ENCODE data around the gene CNTRL.
A peak's percentile ranks its signal among the peaks of the same experiment; 100 is the strongest.
"Not testable (repeated sequence)": the region's sequence is repeated elsewhere in the genome, so short reads cannot be mapped to it uniquely, and the experiment has no call there.

CNTRL gene

GRCh38 chr9:121071370-121071755 is 3.4 kb upstream of the CNTRL start:
- DNase-seq = no peak

GRCh38 chr9:121071756-121072421 is 2.9 kb upstream of the CNTRL start:
- DNase-seq = peak; percentile 37

GRCh38 chr9:121073038-121073437 is 1.7 kb upstream of the CNTRL start:
- DNase-seq = no peak

GRCh38 chr9:121075251-121076036 is 689 bp downstream of the CNTRL start:
- peak; percentile 49 for DNase-seq

DNA sequence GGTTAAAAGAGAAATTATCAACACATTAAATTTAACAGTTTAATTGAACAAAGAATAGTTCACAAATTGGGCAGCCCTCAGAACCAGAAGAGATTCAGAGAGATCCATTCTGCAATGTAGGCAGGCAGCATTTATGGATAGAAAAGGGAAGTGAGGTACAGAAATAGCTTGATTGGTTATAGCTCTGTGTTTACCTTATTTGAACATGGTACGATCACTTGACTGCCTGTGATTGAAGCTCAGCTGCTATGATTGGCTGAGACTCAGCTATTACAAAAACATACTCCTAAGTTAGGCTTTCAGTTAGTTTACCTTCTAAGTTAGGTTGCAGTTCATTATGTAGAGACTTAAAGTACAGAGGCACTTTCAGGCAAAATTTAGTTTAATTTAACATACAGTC is 7.3 kb downstream of the CNTRL start:
- DNase-seq = no peak

GRCh38 chr9:121085661-121086060 is 10.9 kb downstream of the CNTRL start:
- DNase-seq = no peak

DNA sequence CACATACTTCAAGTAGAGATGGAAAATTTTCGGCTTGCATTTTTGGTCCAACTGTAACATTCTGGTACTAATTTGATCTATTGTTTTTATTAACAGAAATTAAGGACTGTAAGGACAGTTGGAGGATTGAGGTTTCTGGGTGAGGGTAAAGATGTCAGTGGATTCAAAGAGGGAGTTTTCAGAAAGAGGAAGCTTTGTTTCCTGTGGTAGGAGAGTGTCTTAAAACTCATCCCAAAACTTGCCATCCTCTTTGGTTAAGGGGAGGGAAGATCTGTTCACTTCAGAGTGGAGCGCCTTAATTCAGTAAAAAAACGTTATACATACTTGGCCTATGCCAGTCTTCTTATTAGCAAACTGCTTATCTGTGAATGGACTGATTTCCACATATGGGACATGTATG is 13.8 kb downstream of the CNTRL start:
- no peak for DNase-seq

DNA sequence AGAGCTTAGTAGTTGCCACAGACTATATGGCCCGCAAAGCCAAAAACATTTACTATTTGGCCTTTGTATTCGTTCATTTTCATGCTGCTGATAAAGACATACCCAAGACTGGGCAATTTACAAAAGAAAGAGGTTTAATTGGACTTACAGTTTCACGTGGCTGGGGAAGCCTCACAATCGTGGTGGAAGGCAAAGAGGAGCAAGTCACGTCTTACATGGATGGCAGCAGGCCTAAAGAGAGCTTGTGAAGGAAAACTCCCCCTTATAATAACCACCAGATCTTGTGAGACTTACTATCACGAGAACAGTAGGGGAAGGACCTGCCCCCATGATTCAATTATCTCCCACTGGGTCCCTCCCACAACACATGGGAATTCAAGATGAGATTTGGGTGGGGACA is 16.0 kb downstream of the CNTRL start:
- DNase-seq = not testable (repeated sequence)

DNA sequence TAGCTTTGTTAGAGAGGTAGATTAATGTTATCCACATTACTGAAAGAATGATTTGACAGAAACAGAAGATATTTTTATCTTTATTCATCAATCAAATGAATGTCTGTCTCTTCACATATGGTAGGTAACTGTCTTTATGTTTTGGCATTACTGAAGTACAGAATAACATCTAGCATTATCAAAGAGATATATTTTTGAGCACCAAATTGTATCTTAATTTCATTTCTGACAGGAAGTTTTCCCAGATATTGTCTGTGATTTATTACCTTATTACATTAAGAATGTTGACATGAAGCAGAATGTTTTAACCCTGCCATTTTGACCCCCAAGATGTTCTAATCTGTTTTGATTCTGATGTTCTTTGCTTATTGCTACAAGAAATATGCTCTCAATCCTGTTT is 20.3 kb downstream of the CNTRL start:
- no peak for DNase-seq

GRCh38 chr9:121098567-121099198 is 23.9 kb downstream of the CNTRL start:
- no peak for DNase-seq

DNA sequence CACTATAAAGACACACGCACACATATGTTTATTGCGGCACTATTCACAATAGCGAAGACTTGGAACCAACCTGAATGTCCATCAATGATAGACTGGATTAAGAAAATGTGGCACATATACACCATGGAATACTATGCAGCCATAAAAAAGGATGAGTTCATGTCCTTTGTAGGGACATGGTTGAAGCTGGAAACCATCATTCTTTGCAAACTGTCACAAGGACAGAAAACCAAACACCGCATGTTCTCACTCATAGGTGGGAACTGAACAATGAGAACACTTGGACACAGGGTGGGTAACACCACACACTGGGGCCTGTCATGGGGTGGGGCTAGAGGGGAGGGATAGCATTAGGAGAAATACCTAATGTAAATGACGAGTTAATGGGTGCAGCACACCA is 29.3 kb downstream of the CNTRL start:
- DNase-seq = not testable (repeated sequence)

- DNase-seq = no peak
These were observed 30.8 kb downstream of the CNTRL start for GRCh38 chr9:121105531-121105930.

DNA sequence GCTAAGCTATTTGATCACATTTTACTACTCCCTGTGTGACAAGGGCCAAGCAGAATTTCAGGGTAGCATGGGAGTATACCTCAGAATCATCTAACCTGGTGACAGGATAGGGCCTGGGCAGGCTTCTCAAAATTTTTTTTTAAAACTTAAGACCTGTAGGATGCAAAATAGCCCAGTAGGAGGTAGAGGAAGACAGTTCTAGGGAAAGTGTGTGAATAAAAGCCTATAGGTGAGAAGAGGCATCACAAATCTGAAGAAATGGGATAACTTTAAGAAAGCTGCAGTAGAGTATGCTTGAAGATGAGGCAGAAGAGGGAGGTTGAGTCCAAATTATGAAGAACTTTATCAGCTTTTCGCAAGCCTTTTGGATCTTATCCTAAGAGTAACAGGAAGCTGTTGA is 32.3 kb downstream of the CNTRL start:
- DNase-seq = peak; percentile 31

DNA sequence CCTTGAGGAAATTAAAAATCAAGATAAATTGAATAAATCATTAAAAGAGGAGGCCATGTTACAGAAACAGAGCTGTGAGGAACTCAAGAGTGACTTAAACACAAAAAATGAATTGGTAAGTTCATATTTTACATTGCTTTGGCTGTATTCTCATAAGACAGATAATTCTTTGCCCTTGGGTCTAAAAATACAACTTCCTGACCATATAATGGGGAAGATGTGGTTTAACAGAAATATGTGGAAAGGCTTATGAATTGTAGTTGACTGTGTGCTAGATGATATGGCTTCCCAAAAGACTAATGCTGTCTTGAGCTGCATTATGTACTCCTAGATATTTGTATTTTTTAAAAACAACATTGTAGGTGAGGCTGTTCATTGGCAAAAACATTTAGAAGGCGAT is 33.1 kb downstream of the CNTRL start:
- no peak for DNase-seq

DNA sequence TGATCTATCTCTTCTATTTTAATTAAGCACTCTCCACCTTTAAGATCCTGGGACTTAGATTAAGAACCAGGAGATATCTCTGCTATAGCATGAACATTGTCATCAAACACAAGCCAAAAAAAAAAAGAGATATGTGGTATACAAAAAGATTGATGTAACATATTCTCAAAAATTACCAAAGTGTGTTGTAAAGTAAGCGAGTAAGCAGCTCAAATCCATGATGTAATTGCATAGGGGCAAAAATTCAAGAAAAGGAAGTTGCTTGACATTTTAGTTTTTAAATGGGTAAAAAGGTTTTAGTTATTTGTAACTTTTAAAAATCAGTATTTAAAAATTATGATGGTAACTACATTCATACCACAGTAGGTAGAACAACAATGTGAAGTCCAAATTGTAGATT is 40.7 kb downstream of the CNTRL start:
- DNase-seq = no peak

DNA sequence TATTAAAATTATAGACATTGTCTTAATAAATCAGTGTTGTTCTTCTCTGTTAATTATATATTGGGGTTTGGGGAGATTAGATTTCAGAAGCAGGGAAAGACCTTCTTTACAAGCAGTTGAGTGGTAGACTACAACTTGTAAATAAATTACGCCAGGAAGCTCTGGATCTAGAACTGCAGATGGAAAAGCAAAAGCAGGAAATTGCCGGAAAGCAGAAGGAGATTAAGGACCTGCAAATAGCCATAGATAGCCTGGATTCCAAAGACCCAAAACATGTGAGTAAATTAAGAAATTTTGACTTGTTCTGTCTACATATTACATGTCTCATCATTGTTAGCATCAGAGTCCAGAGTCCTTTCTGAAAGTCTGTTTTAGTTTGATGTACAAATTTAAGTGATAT is 43.5 kb downstream of the CNTRL start:
- no peak for DNase-seq

GRCh38 chr9:121120386-121120785 is 45.6 kb downstream of the CNTRL start:
- no peak for DNase-seq

DNA sequence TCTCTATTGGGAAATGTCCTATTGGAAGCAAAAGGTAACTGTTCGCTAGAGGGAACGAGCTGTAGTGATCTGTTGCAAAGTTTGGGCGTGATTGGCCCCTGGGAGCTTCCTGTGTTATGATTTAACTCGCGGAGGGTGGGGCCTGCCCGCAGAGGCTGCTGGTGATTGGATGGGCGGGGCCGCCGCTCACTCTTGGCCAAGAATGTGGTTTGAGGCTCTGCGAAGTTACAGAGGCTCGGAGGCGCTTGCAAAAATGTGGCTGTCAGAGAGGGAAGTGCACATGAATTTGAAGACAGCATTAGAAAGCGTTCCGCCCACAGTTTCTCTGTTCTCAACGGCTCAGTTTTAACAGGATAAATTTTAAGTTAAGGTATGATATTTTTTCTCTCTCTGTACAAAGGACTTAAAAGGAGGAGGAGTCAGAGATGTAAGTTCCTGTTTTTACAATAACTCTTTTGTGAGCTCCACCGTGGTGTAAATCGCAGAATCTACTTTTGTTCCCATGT is 46.9 kb downstream of the CNTRL start:
- peak; percentile 97 for DNase-seq

GRCh38 chr9:121122246-121123032 is 47.7 kb downstream of the CNTRL start:
- DNase-seq = no peak

DNA sequence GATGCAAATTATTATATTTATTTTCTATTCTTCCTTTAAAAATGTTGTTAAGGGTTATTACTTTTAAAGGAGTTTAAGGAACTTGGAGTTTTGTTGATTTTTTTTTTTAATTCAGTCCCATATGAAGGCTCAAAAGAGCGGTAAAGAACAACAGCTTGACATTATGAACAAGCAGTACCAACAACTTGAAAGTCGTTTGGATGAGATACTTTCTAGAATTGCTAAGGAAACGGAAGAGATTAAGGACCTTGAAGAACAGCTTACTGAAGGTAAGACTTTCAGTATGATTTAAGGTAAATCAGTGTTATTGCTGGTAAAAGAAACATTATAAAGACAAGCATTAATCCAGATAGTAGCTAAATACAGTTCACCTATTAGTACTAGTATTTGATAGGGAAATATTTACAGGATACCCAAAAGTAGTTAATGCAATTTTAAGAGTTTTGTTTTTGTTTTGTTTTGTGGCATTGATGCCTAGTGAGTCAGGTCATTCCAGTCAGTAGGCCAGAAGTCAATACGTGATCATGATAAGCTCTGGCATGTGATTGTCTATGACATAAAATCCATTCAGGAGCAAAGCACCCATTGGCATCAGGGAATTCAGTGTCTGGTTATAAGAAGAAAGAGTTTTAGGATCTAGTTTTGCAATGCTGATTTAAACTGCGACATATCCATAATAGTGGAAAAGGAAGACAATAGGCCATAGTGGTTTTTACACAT is 49.2 kb downstream of the CNTRL start:
- no peak for DNase-seq

DNA sequence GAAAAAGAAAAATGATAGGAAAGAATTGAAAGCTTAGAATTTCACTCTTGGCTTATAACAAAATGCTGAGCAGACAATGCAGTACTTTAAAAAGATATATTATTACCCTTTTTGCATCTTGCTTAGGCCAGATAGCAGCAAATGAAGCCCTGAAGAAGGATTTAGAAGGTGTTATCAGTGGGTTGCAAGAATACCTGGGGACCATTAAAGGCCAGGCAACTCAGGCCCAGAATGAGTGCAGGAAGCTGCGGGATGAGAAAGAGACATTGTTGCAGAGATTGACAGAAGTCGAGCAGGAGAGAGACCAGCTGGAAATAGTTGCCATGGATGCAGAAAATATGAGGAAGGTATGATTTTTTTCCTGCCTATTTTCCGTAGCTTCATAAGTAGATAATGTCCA is 50.8 kb downstream of the CNTRL start:
- no peak for DNase-seq

GRCh38 chr9:121129384-121129783 is 54.6 kb downstream of the CNTRL start:
- DNase-seq = not testable (repeated sequence)
